Right lobe of liver (tissue), 4 donors: Measurements from ENCODE around the gene GLUD1.
"Not testable (repeated sequence)": the region's sequence is repeated elsewhere in the genome, so short reads cannot be mapped to it uniquely, and the experiment has no call there.

ENCODE experiments used
- CTCF ChIP-seq, 4 donors: fragments of 200-600 bp in 3 of 4; fragments of 450-650 bp in 1 of 4; IDR thresholded peaks; one replicate each; pipeline versions ENCODE4 v1.5.1 to v1.8.0; 2016 to 2022; ENCODE audit warnings: antibody characterized with exemption in 4 of 4, mild to moderate bottlenecking in 2 of 4
- POLR2A ChIP-seq: fragments of 450-650 bp; IDR thresholded peaks from one replicate; pipeline ENCODE4 v1.6.1; 2017; ENCODE audit warnings: antibody characterized with exemption, mild to moderate bottlenecking
- donor health status: DM: no; HTN: no; CAD: no.
- donor health status: DM: no; HTN: no; CAD: no.
- donor health status: DM: no; HTN: yes; CAD: no.

- TF ChIP-seq POLR2A; CTCF (IDR thresholded peaks at IDR 0.05): not testable (repeated sequence)
Observed at GRCh38 chr10:87018127-87018526, 76.5 kb downstream of the GLUD1 start.
